A673 (cell line): Measurements from ENCODE around the gene KIF26B. TPM values are rescaled to one million over a fixed set of nuclear protein-coding genes. Genes with fewer than 3 reads are reported as not detected.

Experiments used
- BruUV-seq: library from RNA; stranded (reverse); fragments of 400-500 nt; replicated peaks from 2 replicates; lab custom pipeline; 2021; lab: Mats Ljungman, UMichigan
- CTCF ChIA-PET: fragments of 300-600 bp; sonication (Branson Sonifier 250); formaldehyde crosslinking; loops from one replicate; lab custom pipeline; 2022; ENCODE audit warnings: antibody characterized with exemption; lab: Charles Lee
- POLR2A ChIA-PET: fragments of 300-600 bp; sonication (Branson Sonifier 250); formaldehyde crosslinking; loops from one replicate; lab custom pipeline; 2022; ENCODE audit warnings: antibody characterized with exemption; ENCODE audit not compliant: low non-redundant PET; lab: Charles Lee
- DNase-seq: peaks from one replicate; pipeline ENCODE4 v3.0.0-alpha.2; 2015; ENCODE audit warnings: low spot score
- H3K27ac ChIP-seq: fragments of 200-600 bp; sonication (generic); 2 replicates; pipeline ENCODE4 v1.5.1; 2016; ENCODE audit warnings: mixed run types, low read depth, mild to moderate bottlenecking, mixed read lengths, antibody characterized with exemption, low read length; ENCODE audit not compliant: poor library complexity, severe bottlenecking
- H3K27me3 ChIP-seq: fragments of 200-600 bp; sonication (generic); replicated peaks from 2 replicates; pipeline ENCODE4 v1.6.1; 2017; ENCODE audit warnings: mixed run types, low read depth, mild to moderate bottlenecking, mixed read lengths, antibody characterized with exemption, low read length; ENCODE audit not compliant: insufficient read depth, poor library complexity
- H3K36me3 ChIP-seq: fragments of 200-600 bp; sonication (generic); 2 replicates; pipeline ENCODE4 v1.6.1; 2016; ENCODE audit warnings: mixed run types, mild to moderate bottlenecking, mixed read lengths, antibody characterized with exemption, low read length; ENCODE audit not compliant: insufficient read depth, poor library complexity, severe bottlenecking
- H3K4me1 ChIP-seq: fragments of 200-600 bp; sonication (generic); 2 replicates; pipeline ENCODE4 v1.6.1; 2017; ENCODE audit warnings: mixed run types, mild to moderate bottlenecking, mixed read lengths, antibody characterized with exemption, low read length; ENCODE audit not compliant: insufficient read depth, poor library complexity, severe bottlenecking
- H3K4me3 ChIP-seq: fragments of 200-600 bp; sonication (generic); 2 replicates; pipeline ENCODE4 v1.5.1; 2016; ENCODE audit warnings: low read depth, mixed run types, mild to moderate bottlenecking, mixed read lengths, low read length; ENCODE audit not compliant: poor library complexity, severe bottlenecking
- H3K9me3 ChIP-seq: fragments of 200-600 bp; sonication (generic); 2 replicates; pipeline ENCODE4 v1.6.1; 2016; ENCODE audit warnings: mixed run types, low read depth, mild to moderate bottlenecking, mixed read lengths, antibody characterized with exemption, low read length; ENCODE audit not compliant: poor library complexity, severe bottlenecking
- CTCF ChIP-seq: fragments of 300-800, 200-600 bp; sonication (generic); conservative IDR thresholded peaks from 2 replicates; pipeline ENCODE4 v1.5.1; 2017; ENCODE audit warnings: low read depth, mild to moderate bottlenecking, antibody characterized with exemption, low read length, moderate library complexity, mixed read lengths
- EZH2 ChIP-seq: fragments of 200-600 bp; sonication (generic); IDR thresholded peaks from 2 replicates; pipeline ENCODE4 v1.6.1; 2017; ENCODE audit warnings: borderline replicate concordance, low read depth, mild to moderate bottlenecking, mixed read lengths, antibody characterized with exemption, low read length; ENCODE audit not compliant: poor library complexity, severe bottlenecking
- intact Hi-C: fragments of 100-400 bp; cut with micrococcal nuclease; formaldehyde crosslinking; loops from one replicate; pipeline ENCODE4 v1.10.0; 2022; ENCODE audit not compliant: unreplicated experiment
- total RNA-seq: library from RNA; stranded (reverse); gene quantifications from 2 replicates; pipeline ENCODE4 v1.2.3, GENCODE V29; 2021

The KIF26B gene
- total RNA-seq, 1 experiment from 2014 or later = not detected

- DNase-seq = no peak
- H3K4me3 ChIP-seq = no peak overlapping the region
- TF ChIP-seq CTCF = no peak
- TF ChIP-seq EZH2 = no peak
- no TSS peak for BruUV-seq
- no peaks in the 10 kb centered on the region for H3K9me3 ChIP-seq
- H3K36me3 ChIP-seq = no peaks in the 10 kb centered on the region
- H3K27ac ChIP-seq = no peak overlapping the region
- no peaks in the 10 kb centered on the region for H3K4me1 ChIP-seq
- ChIA-PET CTCF (no interaction called here), POLR2A (no interaction called here)
- intact Hi-C loops = no loop called here
- H3K27me3 ChIP-seq = no peaks in the 10 kb centered on the region
Measured at GRCh38 chr1:245310571-245311531, 156.1 kb downstream of the KIF26B start.

- Histone ChIP-seq H3K4me3 (no peak overlapping the region), H3K36me3 (no peaks in the 10 kb centered on the region), H3K27me3 (no peaks in the 10 kb centered on the region), H3K4me1 (no peaks in the 10 kb centered on the region), H3K27ac (no peak overlapping the region), H3K9me3 (no peaks in the 10 kb centered on the region)
- CTCF ChIA-PET = no interaction called here
- BruUV-seq = no TSS peak
- no peak for TF ChIP-seq CTCF
- no peak for TF ChIP-seq EZH2
- intact Hi-C loops = no loop called here
- no peak for DNase-seq
- POLR2A ChIA-PET = no interaction called here
Measured at GRCh38 chr1:245311887-245312536, 157.2 kb downstream of the KIF26B start.

GRCh38 chr1:245313576-245313975 lies 158.8 kb downstream of the KIF26B start:
- ChIA-PET POLR2A (no interaction called here), CTCF (no interaction called here)

More at GRCh38 chr1:245313576-245313975, 158.8 kb downstream of the KIF26B start:
- no peak overlapping the region for H3K27ac ChIP-seq
- peaks cover 4% of the 10 kb centered on the region for H3K27me3 ChIP-seq
- no peaks in the 10 kb centered on the region for H3K9me3 ChIP-seq
- no peaks in the 10 kb centered on the region for H3K4me1 ChIP-seq
- DNase-seq = no peak
- no peak for TF ChIP-seq CTCF
- no peak for TF ChIP-seq EZH2
- intact Hi-C loops = no loop called here
- no peak overlapping the region for H3K4me3 ChIP-seq
- no peaks in the 10 kb centered on the region for H3K36me3 ChIP-seq
- BruUV-seq = no TSS peak
